IPS DF 4.7 (cell line): Measurements from ENCODE around the gene GRIN2A.
"Not testable (repeated sequence)": the region's sequence is repeated elsewhere in the genome, so short reads cannot be mapped to it uniquely, and the experiment has no call there.

Experiments used
- DNase-seq: peaks from one replicate; pipeline ENCODE4 v3.0.0-alpha.2; 2013; ENCODE audit warnings: low spot score; ENCODE audit errors: extremely low read depth

Gene GRIN2A

GRCh38 chr16:9919460-9919859 is 262.8 kb downstream of the GRIN2A start:
- DNase-seq = no peak

DNA sequence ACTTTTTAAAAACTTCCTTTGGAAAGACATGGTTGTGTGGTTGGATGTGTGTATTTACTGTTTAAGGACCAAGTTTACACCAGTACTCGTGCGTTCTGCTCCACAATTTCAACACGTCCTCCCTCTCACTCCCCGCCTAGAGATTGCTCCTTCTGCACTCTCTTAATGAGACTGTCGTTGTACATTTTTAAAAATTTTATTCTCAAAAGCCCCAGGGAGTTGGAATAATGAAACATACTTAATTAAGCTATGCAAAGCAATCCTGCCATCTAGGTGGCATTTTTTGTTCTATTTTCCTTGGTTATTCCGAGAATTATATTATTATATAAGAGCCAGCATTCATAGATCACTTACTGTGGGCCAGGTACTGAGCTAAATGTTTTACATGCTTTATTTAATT is 264.5 kb downstream of the GRIN2A start:
- no peak for DNase-seq

GRCh38 chr16:9913604-9914326 is 268.5 kb downstream of the GRIN2A start:
- no peak for DNase-seq

DNA sequence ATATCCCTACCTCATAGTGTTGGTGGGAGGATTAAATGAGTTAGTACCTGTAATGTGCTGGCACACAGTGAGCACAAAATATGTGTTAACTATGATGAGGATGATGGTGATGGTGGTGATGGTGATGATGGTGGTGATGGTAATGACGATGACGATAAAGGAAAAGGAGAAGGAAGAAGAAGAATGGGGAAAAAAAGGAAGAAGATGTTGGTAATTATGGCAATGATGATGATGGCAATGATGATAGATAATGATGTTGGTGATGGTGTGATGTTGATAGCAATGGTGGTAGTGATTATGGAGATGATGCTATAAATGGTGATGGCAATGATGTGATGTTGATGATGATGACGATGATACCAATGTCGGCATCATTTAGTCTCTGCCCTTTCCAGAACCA is 270.2 kb downstream of the GRIN2A start:
- no peak for DNase-seq

DNA sequence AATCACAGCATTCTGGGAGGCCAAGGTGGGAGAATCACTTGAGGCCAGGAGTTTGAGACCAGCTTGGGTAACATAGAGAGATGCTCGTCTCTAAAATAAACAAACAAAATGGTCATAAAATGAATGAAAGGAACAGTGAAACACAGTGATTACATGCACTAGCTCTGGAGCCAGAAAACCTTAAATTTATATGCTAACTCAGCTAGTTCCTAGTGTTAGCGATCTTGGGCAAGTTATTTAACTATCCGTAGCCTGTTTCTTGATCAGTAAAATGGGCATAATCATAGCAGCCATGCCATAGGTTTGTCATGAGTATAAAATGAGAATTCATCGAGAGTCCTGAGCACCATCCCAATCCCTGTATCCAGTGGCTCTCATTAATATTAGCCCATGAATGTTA is 271.0 kb downstream of the GRIN2A start:
- no peak for DNase-seq

- DNase-seq = no peak
Observed at GRCh38 chr16:9909072-9909825, 273.0 kb downstream of the GRIN2A start.

GRCh38 chr16:9908613-9909012 is 273.6 kb downstream of the GRIN2A start:
- no peak for DNase-seq

- no peak for DNase-seq
Observed at GRCh38 chr16:9907752-9908151, 274.5 kb downstream of the GRIN2A start.

DNA sequence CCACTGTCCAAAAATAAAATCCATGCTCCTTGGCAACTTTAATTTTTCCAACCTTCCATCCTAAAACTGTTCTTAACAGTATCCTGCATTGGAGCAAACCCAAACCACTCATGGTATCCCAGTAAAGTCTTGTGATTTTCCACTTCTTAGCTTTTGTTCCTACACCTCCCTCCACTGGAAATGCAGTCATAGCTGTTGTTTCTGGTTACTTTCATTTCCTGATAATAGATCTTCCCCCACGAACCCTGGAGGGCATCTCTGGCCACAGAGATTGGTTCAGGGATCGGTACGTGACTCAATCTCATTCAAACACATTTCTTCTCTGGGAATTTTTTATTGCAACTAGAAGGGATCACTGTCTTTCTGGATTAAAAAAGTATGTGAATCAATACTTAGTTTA is 276.0 kb downstream of the GRIN2A start:
- no peak for DNase-seq

DNA sequence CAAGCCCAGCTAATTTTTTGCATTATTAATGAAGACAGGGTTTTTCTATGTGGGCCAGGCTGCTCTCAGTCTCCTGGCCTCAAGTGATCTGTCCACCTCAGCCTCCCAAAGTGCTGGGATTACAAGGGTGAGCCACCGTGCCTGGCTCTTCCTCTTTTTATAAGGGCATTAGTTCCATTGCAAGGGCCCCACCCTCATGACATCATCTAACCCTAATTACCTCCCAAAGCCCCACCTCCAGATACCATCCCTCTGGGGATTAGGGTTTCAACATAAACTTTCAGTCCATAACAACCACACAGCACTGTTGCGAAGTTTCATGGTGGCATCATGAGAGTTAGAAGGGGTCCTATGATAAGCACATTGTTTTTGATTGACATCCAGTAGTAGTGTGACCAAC is 277.7 kb downstream of the GRIN2A start:
- no peak for DNase-seq

DNA sequence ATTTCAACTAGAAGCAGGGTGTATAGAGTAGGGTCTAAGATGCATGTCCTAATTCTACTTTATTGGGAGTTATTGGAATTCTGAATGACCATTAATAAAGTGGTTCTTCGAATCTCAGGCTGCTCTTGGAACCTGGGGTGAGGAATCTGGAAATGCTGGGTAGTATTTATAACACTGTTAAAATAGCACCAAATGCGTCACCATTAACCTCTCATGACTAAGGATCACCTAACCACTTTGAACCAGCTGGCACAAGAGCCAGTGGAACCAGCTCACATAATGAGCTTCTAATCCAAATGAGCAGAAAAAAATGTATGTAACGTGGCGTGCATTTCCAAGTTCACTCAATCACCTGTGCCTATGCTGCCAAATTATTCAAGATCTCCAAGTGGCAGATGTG is 281.7 kb downstream of the GRIN2A start:
- no peak for DNase-seq

DNA sequence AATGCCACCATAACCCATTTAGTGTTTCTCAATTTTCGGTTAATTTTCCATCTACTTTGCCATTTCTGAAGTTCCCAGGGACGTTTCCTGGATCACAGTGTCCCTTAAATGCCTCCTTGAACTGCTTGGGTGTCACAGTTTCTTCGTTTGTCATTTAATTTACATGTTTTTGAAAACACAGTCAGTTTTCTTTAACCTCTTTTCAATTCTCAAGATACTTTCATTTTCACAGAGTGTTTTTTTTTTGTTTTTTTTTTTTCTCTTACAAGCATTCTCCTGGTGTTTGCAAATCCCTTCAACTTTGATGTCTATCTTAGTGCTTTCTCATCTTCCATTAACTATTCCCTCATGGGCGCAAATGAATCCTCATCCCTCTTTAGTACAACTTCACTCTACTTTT is 283.7 kb downstream of the GRIN2A start:
- no peak for DNase-seq

DNA sequence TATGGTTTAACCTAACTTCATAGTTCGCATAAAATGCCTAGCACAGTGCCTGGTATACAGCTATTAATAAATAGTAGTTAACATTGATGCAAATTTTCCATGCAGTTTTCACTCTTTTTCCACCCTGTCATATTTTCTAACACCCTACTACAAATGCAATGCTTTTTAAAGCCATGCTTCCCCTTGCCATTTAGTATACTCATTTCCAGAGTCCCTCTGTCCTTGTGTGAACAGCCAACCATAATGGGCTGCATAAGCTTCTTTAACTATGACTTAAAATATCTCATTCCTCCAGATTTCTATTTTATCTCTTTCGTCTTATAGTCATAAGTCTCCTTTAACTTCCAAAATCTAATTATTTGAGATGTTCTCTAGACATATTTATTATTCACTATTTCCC is 284.1 kb downstream of the GRIN2A start:
- no peak for DNase-seq

DNA sequence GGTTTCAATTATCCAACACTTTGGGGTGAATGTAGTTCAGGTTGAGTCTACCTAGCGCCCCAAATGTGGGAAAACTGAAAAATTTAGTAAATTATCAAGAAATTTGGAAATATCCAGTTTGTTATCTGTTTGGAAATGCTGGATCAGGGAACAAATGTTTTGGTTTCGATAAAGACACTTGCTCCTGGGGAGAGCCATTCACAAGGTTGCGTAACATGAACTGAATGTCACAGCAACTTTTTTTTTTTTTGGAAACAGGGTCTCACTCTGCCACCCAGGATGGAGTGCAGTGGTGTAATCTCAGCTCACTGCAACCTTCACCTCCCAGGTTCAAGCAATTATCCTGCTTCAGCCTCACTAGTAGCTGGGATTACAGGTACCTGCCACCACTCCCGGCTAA is 286.4 kb downstream of the GRIN2A start:
- DNase-seq = no peak

DNA sequence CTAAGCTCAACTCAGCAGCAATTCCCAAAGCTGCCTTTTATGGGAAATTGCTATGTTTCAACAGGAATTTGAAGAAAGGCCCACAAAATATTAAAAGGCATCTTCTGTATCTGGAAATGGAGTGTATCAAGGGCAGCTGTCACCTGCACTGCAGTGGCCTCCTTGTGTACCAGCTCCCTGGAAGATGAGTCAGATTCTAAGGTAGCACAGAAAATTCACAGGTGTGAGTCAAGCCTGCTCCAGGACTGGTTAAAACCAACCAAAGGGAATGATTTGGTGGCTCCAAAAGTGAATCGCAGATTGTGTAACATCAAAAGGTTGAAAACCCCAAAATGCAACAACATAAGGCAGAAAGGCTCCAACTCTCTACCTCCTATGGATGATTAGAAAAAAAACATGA is 296.4 kb downstream of the GRIN2A start:
- DNase-seq = no peak

DNA sequence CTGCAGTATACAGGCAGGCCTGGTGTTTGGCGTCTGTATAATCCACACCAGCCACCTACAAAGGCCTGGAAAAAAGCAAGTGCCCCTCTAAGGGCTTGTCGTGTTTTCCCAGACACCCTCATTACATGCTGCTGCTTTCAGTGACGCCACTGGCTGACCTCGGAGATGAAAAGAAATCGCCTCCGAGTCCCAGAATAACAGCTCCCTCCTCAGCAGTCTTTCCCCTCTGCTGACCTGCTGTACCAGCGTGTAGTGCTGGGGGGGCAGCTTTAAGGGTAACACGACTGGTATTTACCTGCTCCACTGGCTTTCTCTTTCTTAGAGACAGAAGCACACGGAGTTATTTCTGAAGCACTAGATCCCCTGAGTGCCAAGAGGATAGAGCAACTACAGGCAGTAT is 296.8 kb downstream of the GRIN2A start:
- DNase-seq = no peak

- DNase-seq = not testable (repeated sequence)
Observed at GRCh38 chr16:9875981-9876380, 306.2 kb downstream of the GRIN2A start.

DNA sequence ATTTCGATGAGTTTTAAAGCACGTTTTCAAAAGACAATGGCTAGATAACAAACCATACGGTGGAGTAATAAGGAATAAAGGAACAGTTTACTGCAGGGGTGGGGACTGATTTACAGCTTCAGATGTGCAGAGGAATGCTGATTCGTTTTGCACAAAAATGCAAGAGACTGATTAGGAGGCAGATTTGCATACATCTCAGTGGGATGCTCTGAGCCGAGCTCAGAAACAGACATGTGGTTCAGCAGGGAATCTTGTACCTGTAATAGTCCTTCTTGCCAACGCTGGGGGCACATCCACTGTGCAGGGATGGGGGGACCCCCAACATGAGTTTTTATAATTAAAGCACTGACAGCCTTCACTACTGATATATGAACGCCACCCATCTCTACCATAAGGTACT is 308.0 kb downstream of the GRIN2A start:
- DNase-seq = no peak

- no peak for DNase-seq
Observed at GRCh38 chr16:9870962-9871361, 311.3 kb downstream of the GRIN2A start.

DNA sequence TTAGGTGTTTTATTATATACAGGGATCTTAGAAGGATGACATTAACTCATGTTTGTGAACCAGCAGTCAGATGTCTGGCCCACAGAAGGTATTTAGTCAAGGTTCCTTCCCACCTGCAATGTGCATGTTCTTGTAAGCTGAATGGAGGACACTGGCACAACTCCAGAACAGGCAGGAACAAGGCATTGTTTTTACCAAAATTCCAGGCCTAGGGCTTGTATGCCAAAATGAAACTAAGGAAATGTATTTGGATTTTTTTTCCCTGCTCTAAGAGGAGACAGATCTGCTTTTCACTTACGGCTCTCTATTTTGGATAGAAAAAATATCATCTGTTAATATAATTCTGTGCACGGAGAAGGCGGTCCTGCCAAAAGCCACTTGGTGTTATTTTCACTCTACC is 312.5 kb downstream of the GRIN2A start:
- no peak for DNase-seq

DNA sequence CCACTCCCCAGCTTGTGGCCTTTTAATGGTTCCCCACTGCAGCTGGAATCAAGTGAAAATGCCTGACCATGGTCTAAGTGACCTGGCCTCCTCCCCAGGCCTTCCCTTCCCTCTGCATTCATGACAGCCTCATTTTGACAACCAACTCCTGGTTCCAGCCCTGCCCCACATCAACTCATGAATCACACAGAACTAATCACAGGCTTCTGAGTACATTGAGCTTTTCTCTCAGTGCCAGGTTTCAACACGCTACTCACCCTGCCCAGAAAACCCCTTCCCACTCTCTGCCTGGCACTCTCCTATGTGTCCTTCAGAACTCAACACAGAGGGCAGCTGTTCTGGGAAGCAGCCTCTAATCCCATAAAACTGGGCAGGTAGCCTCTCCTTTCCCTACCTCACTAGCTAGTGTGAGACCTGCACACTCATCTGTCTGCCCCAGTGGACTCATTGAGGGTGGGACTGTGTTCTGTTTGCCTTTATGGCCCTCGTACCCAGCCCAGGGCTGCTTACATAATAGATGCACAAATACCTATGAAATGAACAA is 313.6 kb downstream of the GRIN2A start:
- DNase-seq = no peak

DNA sequence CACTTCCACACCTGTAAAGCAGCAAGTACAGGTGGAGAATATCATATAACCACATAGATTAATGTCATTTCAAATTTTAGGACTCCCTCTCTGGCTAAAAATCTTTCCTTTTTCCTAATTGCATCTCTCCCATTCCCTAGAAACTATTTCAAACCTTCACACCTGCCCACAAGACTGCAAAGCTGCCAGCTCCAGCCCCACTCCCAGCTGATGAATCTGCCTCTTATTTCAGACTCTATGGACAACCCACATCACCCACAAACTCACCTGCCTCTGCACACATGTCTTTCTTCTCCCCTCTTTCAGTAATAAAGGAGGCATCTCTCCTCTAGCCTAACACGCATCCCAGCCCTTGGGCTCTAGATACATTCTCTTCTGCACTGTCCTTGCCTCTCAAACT is 315.1 kb downstream of the GRIN2A start:
- no peak for DNase-seq

DNA sequence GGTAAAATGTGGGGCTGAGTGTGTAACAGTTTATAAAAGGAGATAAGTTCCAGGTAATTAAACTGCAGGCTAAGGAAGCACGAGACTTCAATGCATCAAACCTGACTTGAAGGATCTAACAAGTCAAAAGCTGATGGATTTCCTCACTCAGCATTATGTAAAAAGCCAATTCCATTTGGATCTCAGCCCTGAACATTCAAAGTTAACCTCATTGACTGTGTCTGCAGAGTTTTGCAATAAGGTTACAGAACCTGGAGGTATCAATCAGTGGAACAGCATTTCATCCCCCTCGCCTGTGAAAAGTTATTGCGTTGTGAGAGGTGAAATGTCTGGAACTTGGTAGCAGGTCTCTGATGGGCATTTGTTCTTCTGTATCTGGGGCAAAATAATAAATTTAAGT is 317.8 kb downstream of the GRIN2A start:
- DNase-seq = no peak
